ENCODE measurements around the gene RBBP4.

Gene RBBP4

GRCh38 chr1:32728413-32729077, 77.5 kb downstream of the RBBP4 start:
- H3K4me1 ChIP-seq (ENCODE audit: control extremely low read depth in 1 of 4, control insufficient read depth in 4 of 4, insufficient read depth in 4 of 4, low read length in 3 of 4): peaks cover 5 to 30% (median 18%) of the 10 kb centered on the region in 4 experiments
- no peaks in the 10 kb centered on the region for H3K9me3 ChIP-seq (ENCODE audit: control extremely low read depth in 1 of 5, control insufficient read depth in 4 of 5, insufficient read depth in 2 of 5, low read depth in 1 of 5, low read length in 4 of 5)
- 100% methylated on average over 1 of the region's 7 CpGs for WGBS (ENCODE audit: insufficient coverage)
- ChIA-PET POLR2A (no interaction called here), CTCF (interaction anchor here (0.9 to 8.2 kb wide), 10 partner anchors 11 to 54 kb away, joined by 3 to 91 read pairs (median 4); no protein-coding TSS in a partner anchor)
- no peaks in the 10 kb centered on the region for H3K36me3 ChIP-seq (ENCODE audit: control insufficient read depth in 4 of 4, insufficient read depth in 4 of 4, low read length in 3 of 4)
- H3K27ac ChIP-seq (ENCODE audit: insufficient read depth in 1 of 2, low read depth in 1 of 2, low read length in 2 of 2, poor library complexity in 1 of 2, severe bottlenecking in 2 of 2): no peak overlapping the region
- DNase-seq: no peak
- H3K27me3 ChIP-seq (replicated peaks in 2 of 5; ENCODE audit: control insufficient read depth in 4 of 5, insufficient read depth in 5 of 5, low read length in 4 of 5): no peaks in the 10 kb centered on the region
- no peak overlapping the region for H3K4me3 ChIP-seq (ENCODE audit: control insufficient read depth in 1 of 7, extremely low read depth in 1 of 7, insufficient read depth in 4 of 7, low read depth in 2 of 7, low read length in 6 of 7)

GRCh38 chr1:32729254-32730046, 78.4 kb downstream of the RBBP4 start:
- no peak for DNase-seq
- no peak overlapping the region for H3K4me3 ChIP-seq (ENCODE audit: control insufficient read depth in 1 of 7, extremely low read depth in 1 of 7, insufficient read depth in 4 of 7, low read depth in 2 of 7, low read length in 6 of 7)
- no peaks in the 10 kb centered on the region for H3K36me3 ChIP-seq (ENCODE audit: control insufficient read depth in 4 of 4, insufficient read depth in 4 of 4, low read length in 3 of 4)
- H3K9me3 ChIP-seq (ENCODE audit: control extremely low read depth in 1 of 5, control insufficient read depth in 4 of 5, insufficient read depth in 2 of 5, low read depth in 1 of 5, low read length in 4 of 5): no peaks in the 10 kb centered on the region
- no peaks in the 10 kb centered on the region for H3K27me3 ChIP-seq (replicated peaks in 2 of 5; ENCODE audit: control insufficient read depth in 4 of 5, insufficient read depth in 5 of 5, low read length in 4 of 5)
- no peak overlapping the region for H3K27ac ChIP-seq (ENCODE audit: insufficient read depth in 1 of 2, low read depth in 1 of 2, low read length in 2 of 2, poor library complexity in 1 of 2, severe bottlenecking in 2 of 2)
- CTCF ChIA-PET: interaction anchor here (1.0 to 8.2 kb wide), 8 partner anchors 10 to 44 kb away, joined by 3 to 91 read pairs (median 6); no protein-coding TSS in a partner anchor
- peaks cover 5 to 34% (median 18%) of the 10 kb centered on the region in 4 experiments for H3K4me1 ChIP-seq (ENCODE audit: control extremely low read depth in 1 of 4, control insufficient read depth in 4 of 4, insufficient read depth in 4 of 4, low read length in 3 of 4)
- POLR2A ChIA-PET: no interaction called here
- 88% methylated on average over 12 of the region's 14 CpGs for WGBS (ENCODE audit: insufficient coverage)

GRCh38 chr1:32733582-32734321, 82.7 kb downstream of the RBBP4 start:
- POLR2A ChIA-PET: no interaction called here

More at GRCh38 chr1:32733582-32734321, 82.7 kb downstream of the RBBP4 start:
- WGBS (ENCODE audit: insufficient coverage): 94% methylated on average over 4 of the region's 9 CpGs
- no peak for DNase-seq
- CTCF ChIA-PET: interaction anchor here (0.6 to 8.2 kb wide), 5 partner anchors 9 to 59 kb away, joined by 3 to 91 read pairs (median 4); no protein-coding TSS in a partner anchor
- H3K4me1 ChIP-seq (ENCODE audit: control extremely low read depth in 1 of 4, control insufficient read depth in 4 of 4, insufficient read depth in 4 of 4, low read length in 3 of 4): peaks cover 0 to 21% (median 4%) of the 10 kb centered on the region in 4 experiments
- H3K27ac ChIP-seq (ENCODE audit: insufficient read depth in 1 of 2, low read depth in 1 of 2, low read length in 2 of 2, poor library complexity in 1 of 2, severe bottlenecking in 2 of 2): no peak overlapping the region
- H3K27me3 ChIP-seq (replicated peaks in 2 of 5; ENCODE audit: control insufficient read depth in 4 of 5, insufficient read depth in 5 of 5, low read length in 4 of 5): no peaks in the 10 kb centered on the region
- no peaks in the 10 kb centered on the region for H3K9me3 ChIP-seq (ENCODE audit: control extremely low read depth in 1 of 5, control insufficient read depth in 4 of 5, insufficient read depth in 2 of 5, low read depth in 1 of 5, low read length in 4 of 5)
- H3K36me3 ChIP-seq (ENCODE audit: control insufficient read depth in 4 of 4, insufficient read depth in 4 of 4, low read length in 3 of 4): no peaks in the 10 kb centered on the region
- H3K4me3 ChIP-seq (ENCODE audit: control insufficient read depth in 1 of 7, extremely low read depth in 1 of 7, insufficient read depth in 4 of 7, low read depth in 2 of 7, low read length in 6 of 7): no peak overlapping the region

All from common myeloid progenitor, CD34-positive (primary cell).